Measurements from ENCODE around the gene NFIA. TPM values are rescaled to one million over a fixed set of nuclear protein-coding genes. Genes with fewer than 3 reads are reported as not detected.

The NFIA gene
- total RNA-seq, 6 donors from 2014 or later: 33.5 to 94.3 (median 44.9) TPM

DNA sequence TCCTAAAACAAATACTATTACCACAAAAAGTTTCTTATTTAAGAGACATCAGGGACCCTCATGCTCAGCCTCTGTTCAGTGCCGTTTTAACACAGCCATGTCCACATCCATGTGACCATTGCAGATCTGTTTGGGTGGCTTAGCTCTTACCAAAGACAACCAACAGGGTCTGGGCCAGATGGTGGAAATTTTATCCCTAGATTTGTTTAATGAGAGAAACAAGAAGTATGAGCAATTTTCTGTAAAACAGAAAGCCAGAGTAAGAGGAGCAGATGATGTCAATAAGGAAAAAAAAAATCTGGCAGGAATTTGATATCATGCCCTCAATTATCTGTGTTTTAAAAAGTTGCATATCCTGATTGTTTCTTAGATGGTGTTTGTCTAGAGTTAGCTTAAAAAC, 342.7 kb downstream of the NFIA start:
- Histone ChIP-seq H3K27me3 (no peaks in the 10 kb centered on the region), H3K4me3 (no peak overlapping the region), H3K9me3 (no peaks in the 10 kb centered on the region), H3K4me1 (peaks cover 0 to 6% (median 0%) of the 10 kb centered on the region in 4 donors), H3K36me3 (peaks cover 0 to 3% (median 0%) of the 10 kb centered on the region in 4 donors), H3K27ac (no peak overlapping the region)
- DNase-seq (no peak), ATAC-seq (ENCODE audit: low FRiP score in 2 of 2) (no peak)
- WGBS, 2 donors: 72 to 92% methylated on average over 1 of the region's 1 CpG
- TF ChIP-seq, protein P1, sequence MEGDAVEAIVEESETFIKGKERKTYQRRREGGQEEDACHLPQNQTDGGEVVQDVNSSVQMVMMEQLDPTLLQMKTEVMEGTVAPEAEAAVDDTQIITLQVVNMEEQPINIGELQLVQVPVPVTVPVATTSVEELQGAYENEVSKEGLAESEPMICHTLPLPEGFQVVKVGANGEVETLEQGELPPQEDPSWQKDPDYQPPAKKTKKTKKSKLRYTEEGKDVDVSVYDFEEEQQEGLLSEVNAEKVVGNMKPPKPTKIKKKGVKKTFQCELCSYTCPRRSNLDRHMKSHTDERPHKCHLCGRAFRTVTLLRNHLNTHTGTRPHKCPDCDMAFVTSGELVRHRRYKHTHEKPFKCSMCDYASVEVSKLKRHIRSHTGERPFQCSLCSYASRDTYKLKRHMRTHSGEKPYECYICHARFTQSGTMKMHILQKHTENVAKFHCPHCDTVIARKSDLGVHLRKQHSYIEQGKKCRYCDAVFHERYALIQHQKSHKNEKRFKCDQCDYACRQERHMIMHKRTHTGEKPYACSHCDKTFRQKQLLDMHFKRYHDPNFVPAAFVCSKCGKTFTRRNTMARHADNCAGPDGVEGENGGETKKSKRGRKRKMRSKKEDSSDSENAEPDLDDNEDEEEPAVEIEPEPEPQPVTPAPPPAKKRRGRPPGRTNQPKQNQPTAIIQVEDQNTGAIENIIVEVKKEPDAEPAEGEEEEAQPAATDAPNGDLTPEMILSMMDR (IDR thresholded peaks at IDR 0.05): no peak
- TF ChIP-seq EP300 (IDR thresholded peaks at IDR 0.05) (no peak), POLR2AphosphoS5 (IDR thresholded peaks at IDR 0.05) (no peak), POLR2A (IDR thresholded peaks at IDR 0.05) (no peak)

DNA sequence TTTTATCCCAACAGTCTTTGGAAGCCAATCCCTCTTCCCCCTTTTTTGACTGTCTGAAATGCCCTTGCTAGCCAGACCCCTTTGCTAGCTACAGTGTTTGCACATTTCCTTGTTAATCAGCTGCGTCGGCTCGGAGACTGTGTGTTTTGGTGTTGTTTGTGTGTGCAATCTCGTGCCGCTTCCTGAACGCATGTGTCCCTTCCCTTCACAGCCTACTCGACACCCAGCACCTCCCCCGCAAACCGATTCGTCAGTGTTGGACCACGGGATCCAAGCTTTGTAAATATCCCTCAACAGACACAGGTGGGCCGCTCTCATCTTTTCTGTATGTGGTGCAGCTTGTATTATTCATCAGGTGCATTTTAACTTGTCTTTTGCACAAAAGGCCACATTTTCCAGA, 343.9 kb downstream of the NFIA start:
- Histone ChIP-seq H3K27ac (no peak overlapping the region), H3K36me3 (peaks cover 0 to 3% (median 0%) of the 10 kb centered on the region in 4 donors), H3K4me1 (peaks cover 0 to 6% (median 0%) of the 10 kb centered on the region in 4 donors), H3K4me3 (no peak overlapping the region), H3K9me3 (no peaks in the 10 kb centered on the region), H3K27me3 (no peaks in the 10 kb centered on the region)
- 77 to 81% methylated on average over 12 of the region's 12 CpGs for WGBS, 2 donors
- ATAC-seq (ENCODE audit: low FRiP score in 2 of 2) (no peak), DNase-seq (no peak)
- no peak for TF ChIP-seq EP300 (IDR thresholded peaks at IDR 0.05)
- TF ChIP-seq POLR2AphosphoS5 (IDR thresholded peaks at IDR 0.05): no peak
- TF ChIP-seq, protein P1 (IDR thresholded peaks at IDR 0.05): no peak
- no peak for TF ChIP-seq POLR2A (IDR thresholded peaks at IDR 0.05)

DNA sequence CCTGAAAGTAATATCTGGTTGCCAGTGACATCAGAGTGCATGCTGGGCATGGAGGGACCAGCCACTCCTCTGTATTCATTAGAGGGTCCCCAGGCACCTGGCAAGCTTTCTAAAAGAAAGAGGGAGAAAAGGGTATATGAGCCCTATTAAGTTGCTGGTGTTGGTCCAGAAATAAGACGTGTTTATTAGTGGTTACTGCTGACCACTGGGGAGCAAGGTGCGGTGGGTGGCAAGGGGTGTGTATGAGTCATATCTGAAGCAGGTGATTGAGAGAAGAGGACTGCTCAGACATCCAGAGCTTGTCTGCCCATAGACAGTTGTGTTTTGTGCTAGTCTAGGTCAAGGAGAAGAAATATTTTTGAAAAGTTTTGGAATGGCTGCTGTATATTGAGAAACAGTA, 344.5 kb downstream of the NFIA start:
- TF ChIP-seq POLR2A (IDR thresholded peaks at IDR 0.05) (no peak), POLR2AphosphoS5 (IDR thresholded peaks at IDR 0.05) (no peak), EP300 (IDR thresholded peaks at IDR 0.05) (no peak)
- TF ChIP-seq, protein P1 (IDR thresholded peaks at IDR 0.05): no peak
- no peaks in the 10 kb centered on the region for H3K27me3 ChIP-seq
- 92 to 96% methylated on average over 2 of the region's 2 CpGs for WGBS, 2 donors
- no peak for ATAC-seq (ENCODE audit: low FRiP score in 2 of 2)
- peaks cover 0 to 3% (median 0%) of the 10 kb centered on the region in 4 donors for H3K36me3 ChIP-seq
- no peak overlapping the region for H3K27ac ChIP-seq
- DNase-seq: no peak
- no peak overlapping the region for H3K4me3 ChIP-seq
- peaks cover 0 to 6% (median 0%) of the 10 kb centered on the region in 4 donors for H3K4me1 ChIP-seq
- no peaks in the 10 kb centered on the region for H3K9me3 ChIP-seq

DNA sequence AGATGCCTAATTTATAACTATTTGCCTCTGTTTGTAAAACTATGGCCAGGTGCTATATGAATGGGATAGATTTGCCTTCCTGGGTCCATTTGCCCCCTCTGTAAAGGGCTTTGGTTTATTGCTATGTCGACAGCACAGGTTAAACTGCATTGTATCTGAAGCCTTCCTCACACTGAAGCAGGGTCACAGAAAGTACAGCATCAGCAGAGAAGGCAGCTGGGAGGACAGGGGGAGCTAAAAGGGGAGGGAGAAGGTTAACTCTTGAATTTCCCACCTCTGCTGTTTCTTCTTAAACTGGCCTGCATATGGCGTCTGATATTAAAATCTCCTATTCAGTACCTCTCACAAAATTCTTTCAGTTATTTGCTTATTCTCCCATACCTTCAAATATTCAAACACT, 345.1 kb downstream of the NFIA start:
- DNase-seq (no peak), ATAC-seq (ENCODE audit: low FRiP score in 2 of 2) (no peak)
- Histone ChIP-seq H3K9me3 (no peaks in the 10 kb centered on the region), H3K27me3 (no peaks in the 10 kb centered on the region), H3K27ac (no peak overlapping the region), H3K4me1 (peaks cover 0 to 6% (median 0%) of the 10 kb centered on the region in 4 donors), H3K36me3 (no peaks in the 10 kb centered on the region), H3K4me3 (no peak overlapping the region)
- 86 to 87% methylated on average over 2 of the region's 2 CpGs for WGBS, 2 donors
- TF ChIP-seq, protein P1 (IDR thresholded peaks at IDR 0.05): no peak
- no peak for TF ChIP-seq EP300 (IDR thresholded peaks at IDR 0.05)
- no peak for TF ChIP-seq POLR2AphosphoS5 (IDR thresholded peaks at IDR 0.05)
- TF ChIP-seq POLR2A (IDR thresholded peaks at IDR 0.05): no peak

DNA sequence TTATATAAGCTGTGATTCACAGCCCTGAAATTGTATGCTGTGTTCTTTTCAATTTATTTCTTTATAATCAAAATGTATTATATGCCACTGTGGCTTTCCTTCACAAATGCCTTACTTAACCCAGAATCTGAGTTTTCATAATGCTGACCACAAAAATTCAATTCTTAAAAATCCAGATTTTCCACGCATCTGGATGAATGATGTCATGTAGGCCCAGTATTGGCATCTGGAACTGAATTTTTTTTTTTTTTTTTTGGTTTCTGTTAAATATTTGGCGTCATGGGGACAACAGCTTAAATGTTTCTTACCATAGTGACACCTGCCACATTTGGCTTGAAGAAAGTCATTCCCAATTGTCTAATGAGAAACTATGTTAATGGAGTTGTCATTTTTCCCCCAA, 345.8 kb downstream of the NFIA start:
- H3K4me3 ChIP-seq: no peak overlapping the region
- ATAC-seq (ENCODE audit: low FRiP score in 2 of 2) (no peak), DNase-seq (no peak)
- H3K27me3 ChIP-seq: no peaks in the 10 kb centered on the region
- no peak for TF ChIP-seq POLR2AphosphoS5 (IDR thresholded peaks at IDR 0.05)
- TF ChIP-seq, protein P1 (IDR thresholded peaks at IDR 0.05): no peak
- no peak for TF ChIP-seq POLR2A (IDR thresholded peaks at IDR 0.05)
- no peak for TF ChIP-seq EP300 (IDR thresholded peaks at IDR 0.05)
- no peaks in the 10 kb centered on the region for H3K36me3 ChIP-seq
- H3K9me3 ChIP-seq: no peaks in the 10 kb centered on the region
- peaks cover 0 to 6% (median 0%) of the 10 kb centered on the region in 4 donors for H3K4me1 ChIP-seq
- H3K27ac ChIP-seq: no peak overlapping the region
- 84 to 91% methylated on average over 2 of the region's 2 CpGs for WGBS, 2 donors

Measured in upper lobe of left lung (tissue), 6 donors.